Umbilical cord (tissue), 2 donors: ENCODE data around the gene SP2. TPM values are rescaled to one million over a fixed set of nuclear protein-coding genes. Genes with fewer than 3 reads are reported as not detected.
A peak's percentile ranks its signal among the peaks of the same experiment; 100 is the strongest.

Experiments used
- DNase-seq: peaks from one replicate; pipeline ENCODE4 v3.0.0-alpha.2; 2015; ENCODE audit warnings: low spot score
- total RNA-seq: library from RNA; depleted of rRNA; stranded (reverse); fragments of >200 nt; gene quantifications from one replicate; pipeline ENCODE4 v1.2.3, GENCODE V29; 2014; ENCODE audit warnings: low replicate concordance; ENCODE audit not compliant: insufficient read depth

The SP2 gene
- total RNA-seq, 1 donor from 2014 or later: not detected

DNA sequence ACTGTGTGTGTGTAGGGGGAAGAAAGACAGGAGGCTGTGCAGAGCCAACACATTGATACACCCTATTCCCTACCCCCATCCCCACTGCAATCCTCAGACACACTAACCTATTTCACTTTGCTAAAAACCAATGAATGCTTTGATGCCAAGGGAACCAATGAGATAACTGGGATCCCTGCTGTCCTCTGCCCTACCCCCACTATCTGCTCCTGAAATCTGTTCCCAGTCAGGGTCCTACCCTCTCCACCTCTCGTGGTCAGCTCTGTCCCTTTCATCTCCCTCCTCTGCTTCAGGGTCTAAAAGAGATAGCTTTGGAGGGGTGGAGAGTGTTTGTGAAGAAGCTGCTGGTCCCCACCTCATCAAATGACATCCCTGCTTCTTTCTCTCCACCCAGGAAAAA is 26.0 kb upstream of the SP2 start:
- DNase-seq: no peak

DNA sequence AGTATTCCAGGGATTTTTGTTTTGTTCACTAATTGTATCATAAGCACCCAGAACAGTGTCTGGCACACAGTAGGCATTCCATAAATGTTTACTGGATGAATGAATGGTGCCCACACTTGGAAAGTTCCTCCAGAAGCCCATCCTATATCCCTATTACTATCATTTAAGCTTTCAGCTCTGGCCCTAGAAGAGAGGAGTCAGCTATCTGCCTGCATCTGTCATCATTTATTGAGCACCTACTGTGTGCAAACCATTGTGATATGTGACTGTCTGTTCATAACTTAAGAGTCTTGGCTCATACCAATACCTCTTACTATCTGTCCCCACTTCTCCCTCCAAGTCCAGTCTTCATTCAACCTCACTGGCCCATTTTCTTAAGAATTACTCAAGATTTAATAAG is 25.0 kb upstream of the SP2 start:
- no peak for DNase-seq

DNA sequence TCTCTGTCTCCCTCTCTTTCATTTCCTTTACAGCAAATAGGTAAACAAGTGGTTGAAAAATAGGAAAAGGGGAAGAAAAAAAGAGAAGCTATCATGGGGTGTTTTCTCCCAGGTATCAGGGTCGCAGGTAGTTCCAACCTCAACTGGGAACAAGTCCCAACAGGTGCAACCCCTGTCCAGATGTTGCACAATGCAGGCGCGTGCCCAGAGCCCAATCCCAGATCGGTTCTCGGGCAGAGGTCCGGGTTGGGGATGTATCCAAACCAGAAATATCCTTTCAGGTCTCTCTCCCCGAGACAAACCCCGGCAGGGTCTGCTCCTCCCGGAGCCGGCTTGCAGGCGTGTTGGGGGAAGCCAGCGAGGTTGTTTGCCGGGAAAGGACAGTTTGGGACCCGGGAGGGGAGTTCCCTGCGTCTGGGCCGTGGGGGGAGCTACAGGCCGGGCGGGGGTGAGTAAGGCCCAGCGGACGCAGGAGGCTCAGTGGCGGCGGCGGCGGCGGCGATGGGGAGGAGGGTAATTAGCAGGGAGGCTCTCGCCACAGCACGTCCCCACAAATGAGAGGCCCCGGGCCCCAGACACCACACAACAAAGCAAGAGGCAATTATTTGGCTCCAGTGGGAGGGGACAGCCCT is 23.9 kb upstream of the SP2 start:
- DNase-seq: no peak

DNA sequence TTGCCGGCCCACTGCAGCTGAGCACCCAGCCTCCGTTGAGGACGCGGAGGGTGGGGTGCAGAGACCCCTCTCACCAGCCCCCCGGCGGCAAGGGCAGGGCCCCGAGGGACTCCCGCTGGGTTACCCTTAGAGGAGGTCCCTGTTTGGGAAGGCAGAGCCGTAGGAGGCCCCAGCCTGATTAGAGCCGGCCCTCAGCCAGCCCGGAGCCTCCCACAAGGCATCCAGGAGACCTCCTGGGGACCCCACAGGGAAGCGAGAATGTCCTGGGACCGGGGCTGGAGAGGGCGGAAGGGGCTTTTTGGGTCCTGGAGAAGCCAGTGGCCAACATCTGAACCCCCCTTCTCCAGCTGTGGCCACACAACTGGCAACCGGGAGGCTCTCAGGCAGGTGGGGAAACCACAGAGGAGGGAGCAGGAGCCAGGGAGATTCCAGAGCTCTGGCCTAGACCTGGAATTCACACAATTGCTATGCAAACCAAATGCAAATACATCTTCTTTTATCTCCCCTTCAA is 23.3 kb upstream of the SP2 start:
- no peak for DNase-seq

DNA sequence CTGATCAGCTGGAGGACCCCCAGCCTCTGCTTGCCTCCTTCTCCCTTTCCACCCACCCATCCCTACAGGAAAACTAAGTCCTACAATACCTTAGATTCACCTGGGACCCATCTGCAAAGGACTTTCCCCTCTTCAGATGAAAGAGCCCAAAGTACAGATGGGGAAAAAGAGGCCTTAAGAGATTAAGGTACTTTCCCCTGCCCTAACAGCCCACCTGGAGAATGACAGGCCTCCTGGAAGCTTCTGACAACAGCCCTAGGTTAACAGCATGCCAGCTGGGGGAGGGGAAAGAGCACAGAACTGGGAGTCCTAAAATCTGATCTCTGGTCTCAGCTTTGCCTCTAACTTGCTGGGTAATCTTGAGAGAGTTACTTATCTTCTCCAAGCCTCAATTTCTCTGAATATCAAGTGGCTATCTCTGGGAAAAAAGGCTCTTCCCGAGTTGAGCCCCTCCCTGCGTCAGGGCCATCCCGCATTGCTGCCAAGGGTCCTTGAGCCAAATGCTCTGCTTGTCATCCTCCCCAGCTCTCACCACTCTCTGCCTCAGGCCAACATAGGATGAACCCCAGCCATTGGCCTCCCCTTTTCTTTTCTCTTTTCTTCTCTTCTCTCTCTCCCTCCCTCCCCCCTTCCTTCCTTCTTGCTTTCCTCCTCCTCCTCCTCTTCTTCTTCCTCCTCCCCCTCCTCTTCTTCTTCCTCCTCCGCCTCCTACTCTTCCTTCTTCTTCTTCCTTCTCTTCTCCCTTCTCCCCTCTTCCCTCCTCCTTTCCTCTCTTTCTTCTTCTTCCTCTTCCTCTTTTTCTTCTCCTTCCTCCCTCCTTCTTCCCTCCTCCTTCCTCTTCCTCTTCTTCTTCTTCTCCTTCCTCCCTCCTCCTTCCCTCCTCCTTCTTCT is 22.6 kb upstream of the SP2 start:
- DNase-seq: no peak

DNA sequence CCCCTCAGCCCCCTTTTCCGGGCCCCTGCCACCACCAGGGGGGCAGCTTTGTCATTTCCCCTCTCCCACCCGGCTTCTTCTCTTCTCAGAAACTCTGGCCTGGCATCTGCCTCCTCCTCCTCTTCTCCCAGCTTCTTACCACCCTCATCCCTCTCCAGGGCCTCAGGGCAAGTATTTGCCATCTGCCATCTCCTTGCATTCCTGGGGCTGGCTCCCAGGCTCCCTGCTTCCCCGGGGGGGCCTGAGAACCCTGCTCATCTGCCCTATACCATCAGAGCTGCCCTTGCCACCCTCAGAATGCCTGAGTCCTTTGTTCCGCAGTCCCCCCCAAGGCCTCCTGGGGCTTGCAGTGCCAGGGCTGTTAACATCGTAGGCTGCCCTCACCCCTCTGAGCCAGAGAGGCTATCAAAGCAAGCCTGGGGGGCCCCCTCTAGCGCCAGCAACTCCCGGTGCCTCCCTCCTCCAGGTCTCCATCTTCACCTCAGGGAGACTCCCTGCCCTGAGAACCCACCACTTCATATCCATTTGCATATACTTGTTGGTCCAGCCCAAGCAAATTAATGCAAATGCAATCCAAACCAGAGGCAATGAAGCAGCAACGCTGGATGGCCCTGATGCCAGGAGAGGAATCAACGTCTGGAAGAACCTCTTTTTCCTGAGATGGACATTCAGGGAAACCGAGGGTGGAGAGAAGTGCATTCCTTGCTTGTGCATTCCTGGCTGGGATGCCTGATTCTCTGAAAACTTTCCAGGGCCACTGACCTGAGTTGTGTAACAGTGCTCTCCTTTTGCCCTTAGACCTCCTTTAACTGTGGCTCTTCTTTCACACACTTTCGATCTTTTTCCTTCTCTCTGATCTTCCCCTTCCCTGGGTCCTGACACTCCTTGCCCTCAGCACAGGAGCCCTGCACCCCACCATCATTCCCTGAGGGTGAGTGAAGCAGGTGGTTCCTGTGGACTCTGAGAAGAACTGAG is 20.7 kb upstream of the SP2 start:
- DNase-seq: no peak

DNA sequence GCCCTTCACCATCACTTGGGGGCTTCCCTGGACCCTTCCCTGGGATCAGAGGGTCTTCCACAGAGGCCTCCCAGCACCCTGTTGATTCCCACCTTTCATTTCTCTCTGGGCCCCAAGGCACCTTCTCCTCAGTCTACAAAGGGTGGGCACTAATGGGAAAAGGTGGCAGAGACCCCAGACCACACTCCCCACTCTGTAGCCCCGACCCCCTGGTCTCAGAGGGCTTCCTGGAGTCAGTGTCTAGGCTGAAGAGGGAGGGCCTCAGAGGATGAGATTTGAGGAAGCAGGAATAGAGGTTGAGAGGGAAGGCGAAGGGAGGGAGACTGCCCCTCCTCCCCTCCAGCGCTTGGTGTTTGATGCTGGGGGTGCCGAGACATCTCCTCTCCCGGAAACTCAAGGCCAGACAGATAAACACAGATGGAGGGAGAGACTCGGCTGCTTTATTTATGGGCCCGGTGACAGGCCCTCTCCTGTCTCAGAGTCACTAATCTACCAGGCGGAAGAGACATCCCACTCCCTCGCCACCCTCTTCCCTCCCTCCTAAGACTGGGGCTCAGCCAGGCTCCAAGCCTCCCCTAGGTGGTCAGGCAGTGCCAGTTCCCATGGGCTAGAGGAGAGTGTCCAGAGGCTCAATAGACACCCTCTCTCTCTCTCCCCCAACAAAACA is 18.5 kb upstream of the SP2 start:
- DNase-seq: peak; percentile 57

DNA sequence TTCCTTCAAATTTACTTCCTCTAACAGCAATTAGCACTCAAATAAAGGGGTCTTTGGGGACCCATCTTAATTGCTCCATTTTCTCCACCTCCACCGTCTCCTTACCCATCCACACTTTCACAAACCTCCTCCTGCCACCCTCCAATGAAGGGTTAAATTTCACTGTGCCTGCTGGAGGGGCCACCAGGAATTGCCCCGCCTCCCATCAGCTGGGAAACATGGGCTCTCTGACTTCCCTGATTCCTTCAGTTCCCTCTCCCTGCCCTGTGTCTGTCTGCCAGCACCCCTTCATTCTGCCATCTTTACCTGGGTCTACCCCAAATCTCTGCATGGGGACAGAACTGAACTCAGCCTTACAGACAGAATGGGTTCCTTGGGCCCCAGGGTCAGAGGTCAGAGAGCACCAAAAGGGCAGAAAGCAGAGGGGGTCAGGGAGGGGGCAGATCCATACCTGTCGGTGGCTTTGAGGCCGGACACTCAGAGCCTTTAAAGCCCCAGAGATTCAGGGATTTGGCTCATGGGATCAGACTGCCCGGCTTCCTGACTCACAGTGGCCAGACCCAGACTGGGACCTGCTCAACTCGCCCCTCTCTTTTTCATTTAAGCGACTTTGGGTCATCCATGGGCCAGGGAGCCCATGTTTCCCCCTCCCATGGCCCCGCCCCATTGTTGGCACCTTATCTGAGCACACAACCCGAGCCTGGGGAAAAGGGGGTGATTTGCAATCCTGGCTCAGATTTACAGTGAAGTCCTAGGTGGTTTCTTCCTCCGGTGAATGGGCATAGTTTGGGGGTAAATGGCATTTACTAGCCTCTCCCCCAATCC is 17.6 kb upstream of the SP2 start:
- no peak for DNase-seq

DNA sequence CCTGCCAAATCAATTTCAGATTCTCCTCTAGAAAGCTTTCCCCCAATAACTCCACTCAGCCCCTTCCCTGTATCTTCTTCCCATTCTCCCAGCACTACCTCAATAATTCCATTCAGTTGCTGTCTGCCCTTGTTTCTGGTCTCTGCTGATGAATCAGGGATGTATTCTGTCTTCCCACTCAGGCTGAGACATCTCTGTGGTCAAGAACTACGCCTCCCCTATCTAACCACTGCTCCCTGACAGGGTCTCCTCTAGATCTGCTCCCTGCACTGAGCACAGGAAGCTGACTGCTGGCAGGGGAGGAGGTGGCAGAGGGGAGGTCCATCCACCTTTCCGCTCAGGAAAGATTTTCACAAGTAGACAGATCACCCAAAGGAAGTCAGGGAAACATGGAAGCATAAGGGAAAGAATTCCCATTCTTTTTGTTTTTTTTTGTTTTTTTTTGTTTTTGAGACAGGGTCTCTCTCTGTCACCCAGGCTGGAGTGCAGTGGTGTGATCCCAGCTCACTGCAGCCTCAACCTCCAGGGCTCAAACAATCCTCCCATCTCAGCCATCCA is 16.9 kb upstream of the SP2 start:
- no peak for DNase-seq

DNA sequence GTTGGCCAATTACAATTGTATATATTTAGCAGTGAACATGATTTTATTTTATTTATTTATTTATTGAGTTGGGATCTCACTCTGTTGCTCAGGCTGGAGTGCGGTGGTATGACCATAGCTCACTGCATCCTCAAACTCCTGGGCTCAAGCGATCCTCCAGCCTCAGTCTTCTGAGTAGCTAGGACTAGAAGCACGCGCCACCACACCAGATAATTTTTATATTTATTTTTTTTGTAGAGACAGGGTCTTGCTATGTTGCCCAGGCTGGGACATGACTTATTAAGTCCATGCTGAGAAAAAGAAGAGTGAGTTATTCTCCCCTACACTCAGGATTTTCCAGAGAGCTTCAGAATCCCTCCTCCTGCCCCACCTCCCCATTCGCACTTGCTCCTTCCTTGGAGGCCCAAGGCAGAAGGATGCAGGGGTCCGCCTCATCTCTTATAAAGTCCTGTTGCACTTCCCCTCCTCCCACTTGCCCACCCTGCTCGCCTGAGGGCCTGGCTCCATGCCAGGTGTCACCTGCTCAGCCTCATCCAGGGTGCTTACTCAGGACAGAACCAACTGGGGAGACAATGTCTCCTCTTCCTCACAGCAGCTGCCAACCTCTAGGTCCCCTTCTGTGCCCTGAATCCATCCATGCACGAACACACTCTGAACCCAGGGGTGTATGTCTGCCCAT is 16.1 kb upstream of the SP2 start:
- DNase-seq: no peak

DNA sequence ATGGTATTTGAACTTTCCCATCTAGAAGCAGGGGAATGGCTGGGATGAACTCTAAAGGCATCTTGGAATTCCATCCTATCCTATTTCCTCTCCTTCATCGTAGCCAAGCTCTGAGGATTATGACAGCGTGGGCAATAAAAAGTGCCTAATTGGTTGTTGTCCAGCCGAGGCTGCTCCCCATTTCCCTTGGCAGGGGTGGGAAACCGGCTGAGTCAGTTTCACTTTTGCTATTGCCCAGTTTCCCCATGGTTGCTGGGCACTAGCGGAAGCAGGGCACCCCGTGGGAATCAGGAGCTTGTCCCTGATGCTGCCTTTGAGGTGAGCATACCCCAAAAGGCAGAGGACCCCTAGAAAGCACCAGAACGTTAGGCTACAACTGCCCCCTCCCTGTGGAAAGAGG is 13.8 kb upstream of the SP2 start:
- DNase-seq: no peak

DNA sequence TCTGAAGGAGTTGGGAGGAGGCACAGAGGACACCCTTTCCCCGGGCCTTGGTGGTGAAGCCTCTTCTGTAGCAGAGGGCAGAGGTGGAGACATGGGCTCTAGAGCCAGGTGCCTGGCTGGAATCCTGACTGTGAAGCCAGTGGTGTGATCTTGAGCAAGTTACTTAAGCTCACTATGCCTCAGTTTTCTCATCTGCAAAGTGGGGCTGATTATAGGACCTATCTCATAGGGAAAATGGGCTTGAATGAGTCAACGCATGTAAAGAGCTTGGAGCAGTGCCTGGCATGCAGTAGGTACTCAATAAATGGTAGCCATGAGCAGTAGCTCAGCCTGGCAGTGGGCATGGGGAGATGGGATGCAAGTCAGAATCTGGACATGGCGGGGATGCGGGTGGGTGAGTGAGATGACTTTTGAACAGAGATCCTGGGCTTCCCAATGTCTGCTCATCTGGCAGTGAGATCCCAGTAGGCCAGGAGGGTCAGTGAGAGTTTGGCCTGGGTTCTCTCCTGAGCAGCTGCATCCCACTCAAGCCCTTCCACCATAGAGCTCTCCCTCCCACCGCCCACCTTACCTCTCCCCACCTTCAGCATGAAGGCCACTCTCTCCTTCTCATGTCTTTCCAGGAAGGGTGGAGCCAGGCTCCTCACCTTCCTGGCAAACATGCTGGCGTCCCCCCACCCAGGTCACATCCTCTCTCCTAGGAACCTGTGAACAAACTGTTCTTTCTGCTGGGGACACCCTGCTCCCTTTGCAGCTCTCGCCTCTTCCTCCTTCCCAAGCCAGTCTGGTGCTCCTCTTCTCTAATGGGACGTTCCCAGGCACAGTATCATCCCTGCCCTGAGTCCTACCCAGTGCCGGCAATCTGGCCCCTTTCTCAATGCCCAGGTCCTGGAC is 13.1 kb upstream of the SP2 start:
- DNase-seq: no peak

DNA sequence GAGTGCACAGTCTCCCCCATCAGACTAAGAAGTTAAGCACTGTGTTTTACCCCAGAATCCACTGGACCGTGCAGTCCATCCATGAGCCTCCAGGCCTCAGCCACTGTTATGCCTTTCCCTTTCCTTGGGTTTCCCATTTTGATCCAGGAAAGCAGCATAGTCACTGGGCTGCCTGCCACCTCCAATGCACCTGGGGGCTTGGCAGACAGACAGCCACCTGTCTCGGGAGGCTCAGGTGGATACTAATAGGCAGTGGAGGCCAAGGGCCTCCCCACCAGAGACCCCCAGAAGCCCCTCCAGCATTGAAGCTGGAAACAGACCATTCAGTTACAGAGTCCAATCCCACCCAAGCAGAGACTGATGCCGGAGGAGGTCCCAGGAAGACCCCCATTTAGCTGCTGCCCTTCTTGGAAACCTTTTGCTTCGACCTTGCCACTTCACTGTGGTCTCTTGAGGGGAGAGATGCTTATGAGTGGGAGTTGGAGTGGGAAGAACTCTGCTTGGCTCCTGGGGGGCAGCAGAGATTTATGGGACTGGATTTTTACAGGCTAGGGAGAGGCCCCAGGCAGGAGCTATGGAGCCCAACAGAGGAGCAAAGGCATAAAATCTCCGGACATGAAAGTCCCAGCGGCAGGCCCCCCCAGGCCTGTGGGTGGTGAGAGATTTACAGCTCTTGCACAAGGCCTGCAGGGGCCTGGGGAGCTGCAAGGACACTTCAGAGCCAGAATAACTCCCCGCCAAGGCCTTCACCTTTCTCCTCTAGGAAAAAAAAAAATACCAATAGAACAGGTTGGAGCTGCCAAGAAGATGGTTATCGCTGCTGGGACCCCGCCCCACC is 12.2 kb upstream of the SP2 start:
- peak; percentile 67 for DNase-seq

DNA sequence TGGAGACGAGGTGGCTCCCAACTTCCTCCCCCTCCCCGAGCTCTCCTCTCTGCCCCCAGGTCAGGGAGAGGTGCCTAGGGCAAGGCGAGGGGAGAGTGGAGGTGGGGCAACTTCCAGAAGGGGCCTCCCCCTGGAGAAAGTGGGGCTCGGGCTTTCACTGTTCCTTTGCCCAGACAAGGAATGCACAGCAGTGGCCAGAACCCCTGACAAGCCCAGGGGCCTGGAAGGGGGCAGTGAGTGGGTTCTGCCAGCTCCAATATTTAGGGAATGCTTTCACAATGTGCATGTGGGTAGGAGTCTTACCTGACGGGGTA is 11.7 kb upstream of the SP2 start:
- no peak for DNase-seq

DNA sequence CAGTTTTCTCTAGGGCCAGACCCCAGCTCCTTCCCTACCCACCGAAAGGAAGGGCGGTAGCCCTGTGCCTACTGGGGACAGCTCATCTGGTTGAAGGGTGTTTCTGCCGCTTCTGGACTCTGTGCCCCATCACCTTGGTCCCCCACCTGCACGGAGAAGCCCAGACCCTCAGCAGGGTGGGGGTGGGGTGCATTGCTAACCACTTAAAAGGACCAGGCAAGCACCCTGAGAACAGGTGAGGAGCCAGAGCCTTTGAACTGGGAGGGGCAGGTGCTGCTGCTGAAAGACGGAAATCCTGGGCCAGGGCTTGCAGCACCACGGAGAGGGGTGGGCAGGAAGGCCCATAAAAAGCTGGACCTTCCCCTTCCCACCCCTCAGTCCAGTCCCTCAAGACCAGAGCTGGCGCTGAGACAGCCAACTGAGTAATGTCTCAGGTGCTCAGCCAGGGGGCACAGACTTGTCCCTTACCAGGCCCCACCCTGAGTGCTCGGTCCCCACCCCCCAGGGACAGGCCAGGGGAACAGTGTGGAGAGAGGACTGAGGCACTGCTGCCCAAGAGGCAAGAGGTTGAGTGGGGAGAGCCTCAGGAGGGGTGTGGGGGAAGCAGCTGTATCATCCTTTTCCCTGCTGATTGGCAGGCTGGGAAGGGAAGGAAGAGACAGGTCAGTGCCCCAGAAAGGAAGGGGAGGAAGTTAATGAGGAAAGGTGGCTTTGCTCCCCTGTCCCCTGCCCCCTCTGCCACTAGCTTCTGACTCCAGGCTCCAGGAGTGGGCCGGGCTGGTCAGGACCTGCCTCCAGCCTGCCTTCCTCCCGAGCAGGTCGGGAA is 10.9 kb upstream of the SP2 start:
- no peak for DNase-seq

DNA sequence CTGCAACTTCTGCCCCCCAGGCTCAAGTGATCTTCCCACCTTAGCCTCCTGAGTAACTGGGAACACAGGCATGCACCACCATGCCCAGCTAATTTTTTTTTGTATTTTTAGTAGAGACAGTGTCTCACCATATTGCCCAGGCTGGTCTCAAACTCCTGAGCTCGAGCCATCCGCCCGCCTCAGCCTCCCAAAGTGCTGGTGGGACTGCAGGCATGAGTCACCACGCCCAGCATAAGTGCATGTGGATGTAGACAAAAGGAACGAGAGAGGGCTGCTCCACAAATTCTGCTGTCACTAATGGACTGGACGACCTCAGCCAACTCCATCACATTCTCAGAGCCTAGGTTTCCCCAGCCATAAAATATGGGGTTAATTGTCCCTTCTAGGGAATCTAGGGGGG is 7.7 kb upstream of the SP2 start:
- DNase-seq: no peak
